ENCODE results near the gene HACD2.

DNA sequence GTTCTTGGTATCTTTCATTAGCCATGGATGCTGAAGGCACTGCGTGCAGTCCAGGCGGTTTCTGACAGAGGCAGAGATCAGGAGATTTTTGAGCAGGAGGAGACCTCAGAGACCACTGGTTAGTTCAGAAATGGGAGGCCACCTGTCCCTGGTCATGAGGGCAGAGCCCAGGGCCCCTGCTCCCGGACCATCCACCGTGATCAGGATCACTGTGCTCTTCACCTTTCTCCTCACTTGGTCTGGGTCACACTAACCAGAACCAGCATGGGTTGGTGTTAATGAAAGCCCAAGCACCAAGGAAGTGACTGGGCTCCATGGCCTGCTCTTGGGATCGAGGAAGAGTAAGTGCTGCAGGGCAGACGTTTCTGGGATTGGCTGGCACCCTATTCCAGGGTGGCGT, 42.0 kb upstream of the HACD2 start:
- TF ChIP-seq, protein P1, sequence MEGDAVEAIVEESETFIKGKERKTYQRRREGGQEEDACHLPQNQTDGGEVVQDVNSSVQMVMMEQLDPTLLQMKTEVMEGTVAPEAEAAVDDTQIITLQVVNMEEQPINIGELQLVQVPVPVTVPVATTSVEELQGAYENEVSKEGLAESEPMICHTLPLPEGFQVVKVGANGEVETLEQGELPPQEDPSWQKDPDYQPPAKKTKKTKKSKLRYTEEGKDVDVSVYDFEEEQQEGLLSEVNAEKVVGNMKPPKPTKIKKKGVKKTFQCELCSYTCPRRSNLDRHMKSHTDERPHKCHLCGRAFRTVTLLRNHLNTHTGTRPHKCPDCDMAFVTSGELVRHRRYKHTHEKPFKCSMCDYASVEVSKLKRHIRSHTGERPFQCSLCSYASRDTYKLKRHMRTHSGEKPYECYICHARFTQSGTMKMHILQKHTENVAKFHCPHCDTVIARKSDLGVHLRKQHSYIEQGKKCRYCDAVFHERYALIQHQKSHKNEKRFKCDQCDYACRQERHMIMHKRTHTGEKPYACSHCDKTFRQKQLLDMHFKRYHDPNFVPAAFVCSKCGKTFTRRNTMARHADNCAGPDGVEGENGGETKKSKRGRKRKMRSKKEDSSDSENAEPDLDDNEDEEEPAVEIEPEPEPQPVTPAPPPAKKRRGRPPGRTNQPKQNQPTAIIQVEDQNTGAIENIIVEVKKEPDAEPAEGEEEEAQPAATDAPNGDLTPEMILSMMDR (IDR thresholded peaks at IDR 0.05), result no peak
- TF ChIP-seq TEAD4 (IDR thresholded peaks at IDR 0.05; ENCODE audit: borderline replicate concordance, insufficient read depth), result no peak
- TF ChIP-seq POLR2AphosphoS5 (IDR thresholded peaks at IDR 0.05; ENCODE audit: low read depth, low read length), result no peak
- TF ChIP-seq EP300 (IDR thresholded peaks at IDR 0.05; ENCODE audit: borderline replicate concordance in 1 of 2, low read depth in 1 of 2, low read length in 1 of 2), result no peak

Measured in SK-N-SH (cell line).